A549 (cell line): ENCODE results near the gene WSCD2.

Experiments
- CBX8 ChIP-seq: fragments of 200-600 bp; sonication (generic); IDR thresholded peaks from 2 replicates; pipeline ENCODE4 v1.6.1; 2016
- CHD2 ChIP-seq: fragments of 150-350 bp; IDR thresholded peaks from 2 replicates; pipeline ENCODE4 v1.6.1; 2014; ENCODE audit warnings: low read length; ENCODE audit not compliant: partially characterized antibody
- CTCF ChIP-seq: fragments of >200 bp; sonication (Bioruptor Twin); formaldehyde crosslinking; IDR thresholded peaks from 3 replicates; pipeline ENCODE4 v1.5.1; 2016
- HES2 ChIP-seq: fragments of >200 bp; sonication (Bioruptor Twin); formaldehyde crosslinking; IDR thresholded peaks from 2 replicates; pipeline ENCODE4 v1.6.1; 2016
- HMGXB4 ChIP-seq: fragments of 250-450 bp; sonication (Bioruptor Pico); IDR thresholded peaks from 2 replicates; pipeline ENCODE4 v1.5.0; 2021; ENCODE audit warnings: mild to moderate bottlenecking, moderate library complexity, borderline replicate concordance
- HOXA7 ChIP-seq: fragments of 250-450 bp; sonication (Bioruptor Pico); IDR thresholded peaks from 2 replicates; pipeline ENCODE4 v1.5.0; 2020; ENCODE audit warnings: mild to moderate bottlenecking, moderate library complexity
- JUNB ChIP-seq: fragments of >200 bp; sonication (Bioruptor Twin); formaldehyde crosslinking; IDR thresholded peaks from 2 replicates; pipeline ENCODE4 v1.6.1; 2016
- MAZ ChIP-seq: fragments of 150-350 bp; IDR thresholded peaks from 2 replicates; pipeline ENCODE4 v1.6.1; 2014; ENCODE audit warnings: antibody characterized with exemption, low read depth, low read length, borderline replicate concordance
- POLR2A ChIP-seq: IDR thresholded peaks from 2 replicates; pipeline ENCODE4 v1.6.1; 2012; ENCODE audit warnings: mild to moderate bottlenecking, low read length
- POLR2AphosphoS2 ChIP-seq: conservative IDR thresholded peaks from 2 replicates; pipeline ENCODE4 v1.6.1; 2012; ENCODE audit warnings: low read length, improper control_type of control experiment, inconsistent platforms
- RAD21 ChIP-seq, 2 experiments: fragments of >200 bp in 1 of 2; sonication (Bioruptor Twin) in 1 of 2; formaldehyde crosslinking in 1 of 2; IDR thresholded peaks in 1 of 2; conservative IDR thresholded peaks in 1 of 2; 2 replicates in 1 of 2; 3 replicates in 1 of 2; pipeline ENCODE4 v1.6.1; 2012 to 2018; ENCODE audit warnings: inconsistent platforms in 1 of 2
- RCOR1 ChIP-seq: fragments of 150-350 bp; IDR thresholded peaks from 2 replicates; pipeline ENCODE4 v1.6.1; 2014; ENCODE audit warnings: antibody characterized with exemption, low read length, low read depth
- TF ChIP-seq, protein P1 (sequence below): IDR thresholded peaks from 2 replicates; pipeline ENCODE4 v1.6.1; 2012
- TF ChIP-seq, protein P2 (sequence below): fragments of 200-600 bp; sonication (generic); IDR thresholded peaks from 2 replicates; pipeline ENCODE4 v1.6.1; 2016; ENCODE audit warnings: antibody characterized with exemption, mild to moderate bottlenecking, moderate library complexity

GRCh38 chr12:108122644-108123043, 6.4 kb upstream of the WSCD2 start:
- no peak for TF ChIP-seq CTCF
- no peak for TF ChIP-seq POLR2A
- TF ChIP-seq RCOR1: no peak
- no peak for TF ChIP-seq MAZ
- TF ChIP-seq, protein P1, sequence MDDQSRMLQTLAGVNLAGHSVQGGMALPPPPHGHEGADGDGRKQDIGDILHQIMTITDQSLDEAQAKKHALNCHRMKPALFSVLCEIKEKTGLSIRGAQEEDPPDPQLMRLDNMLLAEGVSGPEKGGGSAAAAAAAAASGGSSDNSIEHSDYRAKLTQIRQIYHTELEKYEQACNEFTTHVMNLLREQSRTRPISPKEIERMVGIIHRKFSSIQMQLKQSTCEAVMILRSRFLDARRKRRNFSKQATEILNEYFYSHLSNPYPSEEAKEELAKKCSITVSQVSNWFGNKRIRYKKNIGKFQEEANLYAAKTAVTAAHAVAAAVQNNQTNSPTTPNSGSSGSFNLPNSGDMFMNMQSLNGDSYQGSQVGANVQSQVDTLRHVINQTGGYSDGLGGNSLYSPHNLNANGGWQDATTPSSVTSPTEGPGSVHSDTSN: no peak
- TF ChIP-seq, protein P2, sequence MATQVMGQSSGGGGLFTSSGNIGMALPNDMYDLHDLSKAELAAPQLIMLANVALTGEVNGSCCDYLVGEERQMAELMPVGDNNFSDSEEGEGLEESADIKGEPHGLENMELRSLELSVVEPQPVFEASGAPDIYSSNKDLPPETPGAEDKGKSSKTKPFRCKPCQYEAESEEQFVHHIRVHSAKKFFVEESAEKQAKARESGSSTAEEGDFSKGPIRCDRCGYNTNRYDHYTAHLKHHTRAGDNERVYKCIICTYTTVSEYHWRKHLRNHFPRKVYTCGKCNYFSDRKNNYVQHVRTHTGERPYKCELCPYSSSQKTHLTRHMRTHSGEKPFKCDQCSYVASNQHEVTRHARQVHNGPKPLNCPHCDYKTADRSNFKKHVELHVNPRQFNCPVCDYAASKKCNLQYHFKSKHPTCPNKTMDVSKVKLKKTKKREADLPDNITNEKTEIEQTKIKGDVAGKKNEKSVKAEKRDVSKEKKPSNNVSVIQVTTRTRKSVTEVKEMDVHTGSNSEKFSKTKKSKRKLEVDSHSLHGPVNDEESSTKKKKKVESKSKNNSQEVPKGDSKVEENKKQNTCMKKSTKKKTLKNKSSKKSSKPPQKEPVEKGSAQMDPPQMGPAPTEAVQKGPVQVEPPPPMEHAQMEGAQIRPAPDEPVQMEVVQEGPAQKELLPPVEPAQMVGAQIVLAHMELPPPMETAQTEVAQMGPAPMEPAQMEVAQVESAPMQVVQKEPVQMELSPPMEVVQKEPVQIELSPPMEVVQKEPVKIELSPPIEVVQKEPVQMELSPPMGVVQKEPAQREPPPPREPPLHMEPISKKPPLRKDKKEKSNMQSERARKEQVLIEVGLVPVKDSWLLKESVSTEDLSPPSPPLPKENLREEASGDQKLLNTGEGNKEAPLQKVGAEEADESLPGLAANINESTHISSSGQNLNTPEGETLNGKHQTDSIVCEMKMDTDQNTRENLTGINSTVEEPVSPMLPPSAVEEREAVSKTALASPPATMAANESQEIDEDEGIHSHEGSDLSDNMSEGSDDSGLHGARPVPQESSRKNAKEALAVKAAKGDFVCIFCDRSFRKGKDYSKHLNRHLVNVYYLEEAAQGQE: no peak
- no peak for TF ChIP-seq HES2
- TF ChIP-seq CBX8: no peak
- no peak for TF ChIP-seq RAD21 (conservative IDR thresholded peaks at IDR 0.05 in 1 of 2, IDR thresholded peaks at IDR 0.05 in 1 of 2)
- no peak for TF ChIP-seq POLR2AphosphoS2
- TF ChIP-seq CHD2: no peak
- no peak for TF ChIP-seq JUNB
- no peak for TF ChIP-seq HMGXB4 (CRISPR knock-in tag)
- no peak for TF ChIP-seq HOXA7 (CRISPR knock-in tag)
